WTC11 (cell line): ENCODE measurements around the gene LRRC51. TPM values are rescaled to one million over a fixed set of nuclear protein-coding genes. Genes with fewer than 3 reads are reported as not detected.

Experiments used
- ATAC-seq: fragments of 200-7000 bp; cut with Tn5 transposase; 2 replicates; pipeline ENCODE4 v1.10.0; 2021; ENCODE audit warnings: mild to moderate bottlenecking, moderate library complexity
- CTCF ChIA-PET: fragments of 300-600 bp; sonication (Branson Sonifier 250); formaldehyde crosslinking; loops from one replicate; lab custom pipeline; 2021; ENCODE audit warnings: antibody characterized with exemption; lab: Charles Lee
- POLR2A ChIA-PET: fragments of 350-600 bp; sonication (Branson Sonifier 250); formaldehyde crosslinking; loops from one replicate; lab custom pipeline; 2021; ENCODE audit warnings: antibody characterized with exemption; lab: Charles Lee
- DNase-seq: peaks from one replicate; pipeline ENCODE4 v3.0.0; 2021; ENCODE audit warnings: low spot score
- H3K27ac Mint-ChIP-seq: 2 replicates; pipeline ENCODE4 v1.8.0; 2021; ENCODE audit warnings: mixed read lengths
- H3K27me3 Mint-ChIP-seq: 2 replicates; pipeline ENCODE4 v1.8.0; 2021; ENCODE audit warnings: low read depth, mild to moderate bottlenecking, moderate library complexity, mixed read lengths
- H3K36me3 Mint-ChIP-seq: 2 replicates; pipeline ENCODE4 v1.8.0; 2021; ENCODE audit warnings: mixed read lengths
- H3K4me1 Mint-ChIP-seq: 2 replicates; pipeline ENCODE4 v1.8.0; 2022; ENCODE audit warnings: mixed read lengths
- H3K4me3 Mint-ChIP-seq: 2 replicates; pipeline ENCODE4 v1.8.0; 2021; ENCODE audit warnings: mild to moderate bottlenecking, moderate library complexity, mixed read lengths
- H3K9me3 Mint-ChIP-seq: 2 replicates; pipeline ENCODE4 v1.8.0; 2021; ENCODE audit warnings: mixed read lengths
- FOXJ3 ChIP-seq: sonication (generic); formaldehyde crosslinking; IDR thresholded peaks from 2 replicates; pipeline ENCODE4 v1.9.0; 2021; ENCODE audit warnings: missing genetic modification reagents, mild to moderate bottlenecking, borderline replicate concordance
- FOXK1 ChIP-seq: sonication (generic); formaldehyde crosslinking; IDR thresholded peaks from 2 replicates; pipeline ENCODE4 v1.8.0; 2022; ENCODE audit warnings: mild to moderate bottlenecking, moderate library complexity, missing genetic modification reagents
- FOXP4 ChIP-seq: sonication (generic); formaldehyde crosslinking; IDR thresholded peaks from 2 replicates; pipeline ENCODE4 v1.8.0; 2022; ENCODE audit warnings: mild to moderate bottlenecking, missing genetic modification reagents
- HMGXB4 ChIP-seq: sonication (generic); formaldehyde crosslinking; IDR thresholded peaks from 2 replicates; pipeline ENCODE4 v1.8.1; 2023; ENCODE audit warnings: mild to moderate bottlenecking, moderate library complexity, missing genetic modification reagents
- JUN ChIP-seq: sonication (generic); formaldehyde crosslinking; IDR thresholded peaks from 2 replicates; pipeline ENCODE4 v1.8.0; 2023; ENCODE audit warnings: mild to moderate bottlenecking, missing genetic modification reagents
- KAT7 ChIP-seq: sonication (generic); formaldehyde crosslinking; IDR thresholded peaks from 2 replicates; pipeline ENCODE4 v1.8.1; 2023; ENCODE audit warnings: missing genetic modification reagents, mild to moderate bottlenecking, borderline replicate concordance
- MYBL2 ChIP-seq: sonication (generic); formaldehyde crosslinking; IDR thresholded peaks from 2 replicates; pipeline ENCODE4 v1.8.1; 2023; ENCODE audit warnings: mild to moderate bottlenecking, moderate library complexity, missing genetic modification reagents
- NFE2L1 ChIP-seq: sonication (generic); formaldehyde crosslinking; IDR thresholded peaks from 2 replicates; pipeline ENCODE4 v1.8.1; 2023; ENCODE audit warnings: missing genetic modification reagents
- NR1H2 ChIP-seq: sonication (generic); formaldehyde crosslinking; IDR thresholded peaks from 2 replicates; pipeline ENCODE4 v1.9.0; 2021; ENCODE audit warnings: mild to moderate bottlenecking, moderate library complexity, missing genetic modification reagents
- SMAD3 ChIP-seq: sonication (generic); formaldehyde crosslinking; IDR thresholded peaks from 2 replicates; pipeline ENCODE4 v1.8.0; 2022; ENCODE audit warnings: missing genetic modification reagents, mild to moderate bottlenecking, borderline replicate concordance
- TEAD4 ChIP-seq: sonication (generic); formaldehyde crosslinking; IDR thresholded peaks from 2 replicates; pipeline ENCODE4 v1.8.0; 2022; ENCODE audit warnings: mild to moderate bottlenecking, missing genetic modification reagents
- TP53 ChIP-seq: sonication (generic); formaldehyde crosslinking; IDR thresholded peaks from 2 replicates; pipeline ENCODE4 v1.8.1; 2023; ENCODE audit warnings: mild to moderate bottlenecking, missing genetic modification reagents
- ZBTB21 ChIP-seq: sonication (generic); formaldehyde crosslinking; IDR thresholded peaks from 2 replicates; pipeline ENCODE4 v1.8.1; 2023; ENCODE audit warnings: mild to moderate bottlenecking, missing genetic modification reagents, borderline replicate concordance
- ZNF671 ChIP-seq: fragments of 250-450 bp; sonication (Bioruptor Pico); IDR thresholded peaks from 2 replicates; pipeline ENCODE4 v1.8.0; 2021; ENCODE audit warnings: mild to moderate bottlenecking
- total RNA-seq: library from RNA; stranded (reverse); gene quantifications from 3 replicates; pipeline ENCODE4 v1.2.3, GENCODE V29; 2021
- TF ChIP-seq, protein P1 (sequence below): sonication (generic); formaldehyde crosslinking; IDR thresholded peaks from 2 replicates; pipeline ENCODE4 v1.8.1; 2023; ENCODE audit warnings: mild to moderate bottlenecking, missing genetic modification reagents, moderate library complexity
- TF ChIP-seq, protein P2 (sequence below): sonication (generic); formaldehyde crosslinking; IDR thresholded peaks from 2 replicates; pipeline ENCODE4 v1.8.0; 2022; ENCODE audit warnings: mild to moderate bottlenecking, missing genetic modification reagents
- TF ChIP-seq, protein P3 (sequence below): fragments of 250-450 bp; sonication (Bioruptor Pico); IDR thresholded peaks from 2 replicates; pipeline ENCODE4 v2.1.2; 2022; ENCODE audit warnings: mild to moderate bottlenecking, moderate library complexity
- TF ChIP-seq, protein P4 (sequence below): sonication (generic); formaldehyde crosslinking; IDR thresholded peaks from 2 replicates; pipeline ENCODE4 v1.8.1; 2023; ENCODE audit warnings: mild to moderate bottlenecking, missing genetic modification reagents, moderate library complexity
- TF ChIP-seq, protein P5 (sequence below): fragments of 250-450 bp; sonication (Bioruptor Pico); IDR thresholded peaks from 2 replicates; pipeline ENCODE4 v1.8.0; 2021; ENCODE audit warnings: mild to moderate bottlenecking
- TF ChIP-seq, protein P6 (sequence below): fragments of 250-450 bp; sonication (Bioruptor Pico); IDR thresholded peaks from 2 replicates; pipeline ENCODE4 v1.9.0; 2021; ENCODE audit warnings: mild to moderate bottlenecking, borderline replicate concordance

Gene LRRC51
- total RNA-seq, 1 experiment from 2014 or later, result 5.3 TPM

GRCh38 chr11:72120930-72121329 lies 40.3 kb downstream of the LRRC51 start:
- DNase-seq, result no peak
- Mint-ChIP-seq H3K4me3 (no peak overlapping the region), H3K27ac (no peak overlapping the region), H3K36me3 (peaks cover 6% of the 10 kb centered on the region; the same call in 1 of the 2 replicates), H3K27me3 (peaks cover 73% of the 10 kb centered on the region)
- CTCF ChIA-PET, result no interaction called here
- TF ChIP-seq HMGXB4 (CRISPR knock-in tag) (no peak), FOXP4 (CRISPR knock-in tag) (no peak), JUN (no peak), FOXK1 (no peak), TP53 (no peak), ZBTB21 (no peak), NR1H2 (CRISPR knock-in tag) (no peak), NFE2L1 (CRISPR knock-in tag) (no peak), FOXJ3 (CRISPR knock-in tag) (no peak), MYBL2 (CRISPR knock-in tag) (no peak), SMAD3 (CRISPR knock-in tag) (no peak), ZNF671 (CRISPR knock-in tag) (no peak), TEAD4 (CRISPR knock-in tag) (no peak), KAT7 (CRISPR knock-in tag) (no peak)
- TF ChIP-seq, protein P1, sequence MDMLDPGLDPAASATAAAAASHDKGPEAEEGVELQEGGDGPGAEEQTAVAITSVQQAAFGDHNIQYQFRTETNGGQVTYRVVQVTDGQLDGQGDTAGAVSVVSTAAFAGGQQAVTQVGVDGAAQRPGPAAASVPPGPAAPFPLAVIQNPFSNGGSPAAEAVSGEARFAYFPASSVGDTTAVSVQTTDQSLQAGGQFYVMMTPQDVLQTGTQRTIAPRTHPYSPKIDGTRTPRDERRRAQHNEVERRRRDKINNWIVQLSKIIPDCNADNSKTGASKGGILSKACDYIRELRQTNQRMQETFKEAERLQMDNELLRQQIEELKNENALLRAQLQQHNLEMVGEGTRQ, result no peak
- TF ChIP-seq, protein P2, sequence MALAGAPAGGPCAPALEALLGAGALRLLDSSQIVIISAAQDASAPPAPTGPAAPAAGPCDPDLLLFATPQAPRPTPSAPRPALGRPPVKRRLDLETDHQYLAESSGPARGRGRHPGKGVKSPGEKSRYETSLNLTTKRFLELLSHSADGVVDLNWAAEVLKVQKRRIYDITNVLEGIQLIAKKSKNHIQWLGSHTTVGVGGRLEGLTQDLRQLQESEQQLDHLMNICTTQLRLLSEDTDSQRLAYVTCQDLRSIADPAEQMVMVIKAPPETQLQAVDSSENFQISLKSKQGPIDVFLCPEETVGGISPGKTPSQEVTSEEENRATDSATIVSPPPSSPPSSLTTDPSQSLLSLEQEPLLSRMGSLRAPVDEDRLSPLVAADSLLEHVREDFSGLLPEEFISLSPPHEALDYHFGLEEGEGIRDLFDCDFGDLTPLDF (CRISPR knock-in tag), result no peak
- TF ChIP-seq, protein P3, sequence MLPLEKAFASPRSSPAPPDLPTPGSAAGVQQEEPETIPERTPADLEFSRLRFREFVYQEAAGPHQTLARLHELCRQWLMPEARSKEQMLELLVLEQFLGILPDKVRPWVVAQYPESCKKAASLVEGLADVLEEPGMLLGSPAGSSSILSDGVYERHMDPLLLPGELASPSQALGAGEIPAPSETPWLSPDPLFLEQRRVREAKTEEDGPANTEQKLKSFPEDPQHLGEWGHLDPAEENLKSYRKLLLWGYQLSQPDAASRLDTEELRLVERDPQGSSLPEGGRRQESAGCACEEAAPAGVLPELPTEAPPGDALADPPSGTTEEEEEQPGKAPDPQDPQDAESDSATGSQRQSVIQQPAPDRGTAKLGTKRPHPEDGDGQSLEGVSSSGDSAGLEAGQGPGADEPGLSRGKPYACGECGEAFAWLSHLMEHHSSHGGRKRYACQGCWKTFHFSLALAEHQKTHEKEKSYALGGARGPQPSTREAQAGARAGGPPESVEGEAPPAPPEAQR (CRISPR knock-in tag), result no peak
- TF ChIP-seq, protein P4, sequence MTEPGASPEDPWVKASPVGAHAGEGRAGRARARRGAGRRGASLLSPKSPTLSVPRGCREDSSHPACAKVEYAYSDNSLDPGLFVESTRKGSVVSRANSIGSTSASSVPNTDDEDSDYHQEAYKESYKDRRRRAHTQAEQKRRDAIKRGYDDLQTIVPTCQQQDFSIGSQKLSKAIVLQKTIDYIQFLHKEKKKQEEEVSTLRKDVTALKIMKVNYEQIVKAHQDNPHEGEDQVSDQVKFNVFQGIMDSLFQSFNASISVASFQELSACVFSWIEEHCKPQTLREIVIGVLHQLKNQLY, result no peak
- TF ChIP-seq, protein P5, sequence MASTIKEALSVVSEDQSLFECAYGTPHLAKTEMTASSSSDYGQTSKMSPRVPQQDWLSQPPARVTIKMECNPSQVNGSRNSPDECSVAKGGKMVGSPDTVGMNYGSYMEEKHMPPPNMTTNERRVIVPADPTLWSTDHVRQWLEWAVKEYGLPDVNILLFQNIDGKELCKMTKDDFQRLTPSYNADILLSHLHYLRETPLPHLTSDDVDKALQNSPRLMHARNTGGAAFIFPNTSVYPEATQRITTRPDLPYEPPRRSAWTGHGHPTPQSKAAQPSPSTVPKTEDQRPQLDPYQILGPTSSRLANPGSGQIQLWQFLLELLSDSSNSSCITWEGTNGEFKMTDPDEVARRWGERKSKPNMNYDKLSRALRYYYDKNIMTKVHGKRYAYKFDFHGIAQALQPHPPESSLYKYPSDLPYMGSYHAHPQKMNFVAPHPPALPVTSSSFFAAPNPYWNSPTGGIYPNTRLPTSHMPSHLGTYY, result no peak
- TF ChIP-seq, protein P6, sequence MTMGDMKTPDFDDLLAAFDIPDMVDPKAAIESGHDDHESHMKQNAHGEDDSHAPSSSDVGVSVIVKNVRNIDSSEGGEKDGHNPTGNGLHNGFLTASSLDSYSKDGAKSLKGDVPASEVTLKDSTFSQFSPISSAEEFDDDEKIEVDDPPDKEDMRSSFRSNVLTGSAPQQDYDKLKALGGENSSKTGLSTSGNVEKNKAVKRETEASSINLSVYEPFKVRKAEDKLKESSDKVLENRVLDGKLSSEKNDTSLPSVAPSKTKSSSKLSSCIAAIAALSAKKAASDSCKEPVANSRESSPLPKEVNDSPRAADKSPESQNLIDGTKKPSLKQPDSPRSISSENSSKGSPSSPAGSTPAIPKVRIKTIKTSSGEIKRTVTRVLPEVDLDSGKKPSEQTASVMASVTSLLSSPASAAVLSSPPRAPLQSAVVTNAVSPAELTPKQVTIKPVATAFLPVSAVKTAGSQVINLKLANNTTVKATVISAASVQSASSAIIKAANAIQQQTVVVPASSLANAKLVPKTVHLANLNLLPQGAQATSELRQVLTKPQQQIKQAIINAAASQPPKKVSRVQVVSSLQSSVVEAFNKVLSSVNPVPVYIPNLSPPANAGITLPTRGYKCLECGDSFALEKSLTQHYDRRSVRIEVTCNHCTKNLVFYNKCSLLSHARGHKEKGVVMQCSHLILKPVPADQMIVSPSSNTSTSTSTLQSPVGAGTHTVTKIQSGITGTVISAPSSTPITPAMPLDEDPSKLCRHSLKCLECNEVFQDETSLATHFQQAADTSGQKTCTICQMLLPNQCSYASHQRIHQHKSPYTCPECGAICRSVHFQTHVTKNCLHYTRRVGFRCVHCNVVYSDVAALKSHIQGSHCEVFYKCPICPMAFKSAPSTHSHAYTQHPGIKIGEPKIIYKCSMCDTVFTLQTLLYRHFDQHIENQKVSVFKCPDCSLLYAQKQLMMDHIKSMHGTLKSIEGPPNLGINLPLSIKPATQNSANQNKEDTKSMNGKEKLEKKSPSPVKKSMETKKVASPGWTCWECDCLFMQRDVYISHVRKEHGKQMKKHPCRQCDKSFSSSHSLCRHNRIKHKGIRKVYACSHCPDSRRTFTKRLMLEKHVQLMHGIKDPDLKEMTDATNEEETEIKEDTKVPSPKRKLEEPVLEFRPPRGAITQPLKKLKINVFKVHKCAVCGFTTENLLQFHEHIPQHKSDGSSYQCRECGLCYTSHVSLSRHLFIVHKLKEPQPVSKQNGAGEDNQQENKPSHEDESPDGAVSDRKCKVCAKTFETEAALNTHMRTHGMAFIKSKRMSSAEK, result no peak
- TF ChIP-seq, all 79 proteins: peak for 0
- Mint-ChIP-seq H3K9me3 (peaks cover 30% of the 10 kb centered on the region), H3K4me1 (no peaks in the 10 kb centered on the region)
- POLR2A ChIA-PET, result interaction anchor here (0.6 kb wide), 1 partner anchor 13 kb away, joined by 3 read pairs; no protein-coding TSS in a partner anchor
- no peak for ATAC-seq
